Transverse colon (tissue), 4 donors: ENCODE results near the gene RASGRP1. TPM values are rescaled to one million over a fixed set of nuclear protein-coding genes. Genes with fewer than 3 reads are reported as not detected.

Experiments
- DNase-seq: peaks from one replicate; pipeline ENCODE4 v3.0.0-alpha.2; 2019
- H3K27ac ChIP-seq, 4 donors: fragments of 200-600 bp; sonication (generic); 2 replicates each; pipeline ENCODE4 v1.5.1; 2016 to 2018; ENCODE audit warnings: inconsistent platforms in 4 of 4
- H3K27me3 ChIP-seq: fragments of 200-600 bp; sonication (generic); 2 replicates; pipeline ENCODE4 v1.5.1; 2017; ENCODE audit warnings: inconsistent platforms
- H3K36me3 ChIP-seq, 4 donors: fragments of 200-600 bp; sonication (generic); 2 replicates each; pipeline ENCODE4 v1.5.1; 2017 to 2019; ENCODE audit warnings: inconsistent platforms in 4 of 4
- H3K4me1 ChIP-seq, 4 donors: fragments of 200-600 bp; sonication (generic); 2 replicates each; pipeline ENCODE4 v1.5.1; 2017 to 2020; ENCODE audit warnings: inconsistent platforms in 4 of 4
- H3K4me3 ChIP-seq, 4 donors: fragments of 200-600 bp; sonication (generic); 1 replicate in 1 of 4; 2 replicates in 3 of 4; pipeline versions ENCODE4 v1.5.1 to v1.6.1; 2017 to 2019; ENCODE audit warnings: inconsistent platforms in 4 of 4
- H3K9me3 ChIP-seq, 2 donors: fragments of 200-600 bp; sonication (generic); 2 replicates each; pipeline ENCODE4 v1.5.1; 2017 to 2019; ENCODE audit warnings: inconsistent platforms in 2 of 2
- CTCF ChIP-seq, 5 experiments: fragments of 200-600 bp in 3 of 5; fragments of 450-650 bp in 2 of 5; sonication (generic) in 3 of 5; IDR thresholded peaks; 1 replicate in 2 of 5; 2 replicates in 3 of 5; pipeline ENCODE4 v1.5.1; 2016 to 2017; ENCODE audit warnings: antibody characterized with exemption in 5 of 5, inconsistent platforms in 3 of 5, mild to moderate bottlenecking in 2 of 5, moderate library complexity in 1 of 5
- EP300 ChIP-seq: sonication (generic); formaldehyde crosslinking; IDR thresholded peaks from one replicate; pipeline ENCODE4 v1.6.1; 2017; ENCODE audit warnings: antibody characterized with exemption, low read depth
- POLR2A ChIP-seq: fragments of 450-650 bp; IDR thresholded peaks from one replicate; pipeline ENCODE4 v1.6.1; 2016; ENCODE audit warnings: antibody characterized with exemption, mild to moderate bottlenecking, moderate library complexity
- POLR2AphosphoS5 ChIP-seq, 3 donors: sonication (generic); formaldehyde crosslinking; IDR thresholded peaks; one replicate each; pipeline ENCODE4 v1.6.1; 2016; ENCODE audit warnings: antibody characterized with exemption in 3 of 3
- WGBS, 2 donors: methylation state at CpG; one replicate each; pipeline ENCODE4 v1.1.5; 2018; ENCODE audit warnings: low coverage in 1 of 2; 5-methylcytosine and 5-hydroxymethylcytosine counted together
- in situ Hi-C, 4 donors: fragments of 200-750 bp; cut with MboI; loops; one replicate each; pipeline versions ENCODE4 v1.15.0 to v1.15.1; 2017; ENCODE audit warnings: low sequenced_read_pairs in 3 of 4, low pct_ligation_motif_present in 1 of 4, low pct_unique_long_range_greater_than_20kb in 1 of 4
- intact Hi-C: fragments of 100-400 bp; cut with DNase I; formaldehyde crosslinking; loops from one replicate; pipeline ENCODE4 v1.15.1; 2023; ENCODE audit warnings: low total_unique reads
- total RNA-seq, 4 donors: library from RNA; depleted of rRNA; stranded (reverse); fragments of >200 nt; gene quantifications; one replicate each; pipeline ENCODE4 v1.1.0, GENCODE V29; 2016

RASGRP1 gene
- total RNA-seq, 4 donors from 2014 or later, result 0.40 to 10.8 (median 2.3) TPM

DNA sequence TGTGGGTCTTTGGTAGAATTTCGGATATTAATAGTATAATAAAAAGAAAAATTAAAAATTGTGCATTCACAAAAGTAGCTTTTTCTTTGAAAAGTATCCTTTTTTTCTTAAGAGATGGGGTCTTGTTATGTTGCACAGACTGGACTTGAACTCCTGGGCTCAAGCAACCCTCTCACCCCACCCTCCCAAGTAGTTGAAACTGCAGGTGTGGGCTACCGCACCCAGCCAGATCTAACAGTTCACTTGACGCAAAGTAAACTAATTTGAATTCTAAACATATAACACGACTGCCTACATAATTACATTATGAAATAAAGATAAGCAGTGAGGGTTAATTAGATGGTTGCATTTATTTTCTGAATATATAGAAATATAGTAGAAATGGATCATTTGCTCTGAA lies 99.9 kb downstream of the RASGRP1 start:
- no peak overlapping the region for H3K4me3 ChIP-seq
- H3K27ac ChIP-seq, result no peak overlapping the region
- in situ Hi-C loops (loop anchor here in 1 of 4 donors (25.0 kb wide), 1 partner anchor 223 kb away; no protein-coding TSS in a partner anchor), intact Hi-C loops (no loop called here)
- WGBS, 2 donors, result 51 to 55% methylated on average over 4 of the region's 4 CpGs
- peaks cover 0 to 32% (median 16%) of the 10 kb centered on the region in 4 donors for H3K4me1 ChIP-seq
- H3K36me3 ChIP-seq, result no peaks in the 10 kb centered on the region
- no peaks in the 10 kb centered on the region for H3K27me3 ChIP-seq
- H3K9me3 ChIP-seq, result no peaks in the 10 kb centered on the region
- no peak for DNase-seq
- TF ChIP-seq POLR2A (no peak), POLR2AphosphoS5 (IDR thresholded peaks at IDR 0.05) (no peak), EP300 (no peak), CTCF (IDR thresholded peaks at IDR 0.05) (no peak)

GRCh38 chr15:38463893-38464292 lies 100.7 kb downstream of the RASGRP1 start:
- no peaks in the 10 kb centered on the region for H3K27me3 ChIP-seq
- intact Hi-C loops, result no loop called here
- TF ChIP-seq POLR2AphosphoS5 (IDR thresholded peaks at IDR 0.05) (no peak), POLR2A (no peak), EP300 (no peak), CTCF (IDR thresholded peaks at IDR 0.05) (no peak)
- in situ Hi-C loops, result loop anchor here in 1 of 4 donors (25.0 kb wide), 1 partner anchor 223 kb away; no protein-coding TSS in a partner anchor
- no peak for DNase-seq
- no peak overlapping the region for H3K27ac ChIP-seq
- H3K36me3 ChIP-seq, result no peaks in the 10 kb centered on the region
- H3K4me1 ChIP-seq, result peaks cover 0 to 32% (median 16%) of the 10 kb centered on the region in 4 donors
- WGBS, 2 donors, result 44 to 58% methylated on average over 3 of the region's 3 CpGs
- no peaks in the 10 kb centered on the region for H3K9me3 ChIP-seq
- H3K4me3 ChIP-seq, result no peak overlapping the region

GRCh38 chr15:38461066-38461833 lies 103.4 kb downstream of the RASGRP1 start:
- intact Hi-C loops, result no loop called here
- no peak for DNase-seq
- no peak overlapping the region for H3K27ac ChIP-seq
- in situ Hi-C loops, result loop anchor here in 1 of 4 donors (25.0 kb wide), 1 partner anchor 226 kb away; no protein-coding TSS in a partner anchor
- no peaks in the 10 kb centered on the region for H3K9me3 ChIP-seq
- peaks cover 0 to 32% (median 17%) of the 10 kb centered on the region in 4 donors for H3K4me1 ChIP-seq
- no peak overlapping the region for H3K4me3 ChIP-seq
- H3K36me3 ChIP-seq, result no peaks in the 10 kb centered on the region
- no peak for TF ChIP-seq CTCF (IDR thresholded peaks at IDR 0.05)
- no peak for TF ChIP-seq EP300
- TF ChIP-seq POLR2A, result no peak
- no peak for TF ChIP-seq POLR2AphosphoS5 (IDR thresholded peaks at IDR 0.05)
- H3K27me3 ChIP-seq, result no peaks in the 10 kb centered on the region
- WGBS, 2 donors, result 72 to 80% methylated on average over 2 of the region's 2 CpGs

DNA sequence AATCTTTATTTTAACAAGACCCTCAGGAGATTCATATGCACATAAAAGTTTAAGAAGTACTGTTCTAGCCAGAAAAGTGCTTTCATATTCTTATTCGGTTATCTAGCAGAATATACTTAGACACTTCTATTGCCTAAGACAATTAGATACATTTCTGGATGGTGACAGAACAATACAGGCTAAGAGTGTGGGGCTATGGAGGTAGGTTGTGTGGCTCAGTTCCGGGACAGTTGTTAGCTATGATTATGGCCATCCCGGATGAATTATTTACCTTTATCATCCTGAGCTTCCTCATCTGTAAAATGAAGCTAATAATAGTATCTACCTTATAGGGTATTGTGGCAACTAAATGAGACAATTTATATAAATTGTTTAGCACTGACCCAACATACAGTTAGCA lies 104.1 kb downstream of the RASGRP1 start:
- no peak overlapping the region for H3K27ac ChIP-seq
- H3K27me3 ChIP-seq, result no peaks in the 10 kb centered on the region
- WGBS, 2 donors, result 55 to 58% methylated on average over 2 to 3 of the region's 3 CpGs
- no peak for DNase-seq
- no peak overlapping the region for H3K4me3 ChIP-seq
- in situ Hi-C loops (loop anchor here in 1 of 4 donors (25.0 kb wide), 1 partner anchor 227 kb away; no protein-coding TSS in a partner anchor), intact Hi-C loops (no loop called here)
- H3K4me1 ChIP-seq, result peaks cover 5 to 39% (median 21%) of the 10 kb centered on the region in 4 donors
- no peaks in the 10 kb centered on the region for H3K9me3 ChIP-seq
- no peaks in the 10 kb centered on the region for H3K36me3 ChIP-seq
- TF ChIP-seq POLR2AphosphoS5 (IDR thresholded peaks at IDR 0.05) (no peak), EP300 (no peak), CTCF (IDR thresholded peaks at IDR 0.05) (no peak), POLR2A (no peak)
